Karpas-422 (cell line): ENCODE results near the gene SIPA1L3. TPM values are rescaled to one million over a fixed set of nuclear protein-coding genes. Genes with fewer than 3 reads are reported as not detected.

Source experiments
- DNase-seq: peaks from one replicate; pipeline ENCODE4 v3.0.0-alpha.2; 2015
- H2AFZ ChIP-seq: fragments of 200-600 bp; sonication (generic); 2 replicates; pipeline ENCODE4 v1.6.1; 2014; ENCODE audit warnings: antibody characterized with exemption, low read length, mixed read lengths
- H3K27ac ChIP-seq: fragments of 200-600 bp; sonication (generic); 2 replicates; pipeline ENCODE4 v1.5.1; 2014; ENCODE audit warnings: mild to moderate bottlenecking, low read length, moderate library complexity
- H3K27me3 ChIP-seq: fragments of 200-600 bp; sonication (generic); 2 replicates; pipeline ENCODE4 v1.6.1; 2014; ENCODE audit warnings: low read length, mixed read lengths
- H3K36me3 ChIP-seq: fragments of 200-600 bp; sonication (generic); 2 replicates; pipeline ENCODE4 v1.6.1; 2014; ENCODE audit warnings: low read length, mixed read lengths; ENCODE audit not compliant: insufficient read depth
- H3K4me1 ChIP-seq: fragments of 200-600 bp; sonication (generic); 2 replicates; pipeline ENCODE4 v1.6.1; 2014; ENCODE audit warnings: mild to moderate bottlenecking, low read length, mixed read lengths
- H3K4me2 ChIP-seq: fragments of 200-600 bp; sonication (generic); 2 replicates; pipeline ENCODE4 v1.6.1; 2014; ENCODE audit warnings: low read length, low read depth, mild to moderate bottlenecking; ENCODE audit not compliant: poor library complexity, severe bottlenecking
- H3K4me3 ChIP-seq: fragments of 200-600 bp; sonication (generic); 2 replicates; pipeline ENCODE4 v1.5.1; 2014; ENCODE audit warnings: mild to moderate bottlenecking, antibody characterized with exemption, low read length, mixed read lengths
- H3K79me2 ChIP-seq: fragments of 200-600 bp; sonication (generic); 2 replicates; pipeline ENCODE4 v1.6.1; 2014; ENCODE audit warnings: mild to moderate bottlenecking, low read length, mixed read lengths
- H3K9ac ChIP-seq: fragments of 200-600 bp; sonication (generic); 2 replicates; pipeline ENCODE4 v1.6.0; 2014; ENCODE audit warnings: low read length
- H3K9me2 ChIP-seq: fragments of 200-600 bp; sonication (generic), shearing (Covaris generic); replicated peaks from 2 replicates; pipeline ENCODE4 v1.6.0; 2014; ENCODE audit warnings: mild to moderate bottlenecking, low read length, moderate library complexity; ENCODE audit not compliant: insufficient read depth
- H3K9me3 ChIP-seq: fragments of 300-700, 200-600 bp; sonication (generic); 2 replicates; pipeline ENCODE4 v1.6.1; 2014; ENCODE audit warnings: low read length, mixed read lengths
- H4K20me1 ChIP-seq: fragments of 200-600 bp; sonication (generic); 2 replicates; pipeline ENCODE4 v1.6.1; 2014; ENCODE audit warnings: mild to moderate bottlenecking, antibody characterized with exemption, low read length, low read depth; ENCODE audit not compliant: insufficient read depth
- total RNA-seq: library from RNA; depleted of rRNA; stranded (reverse); fragments of >200 nt; shearing (Covaris generic); gene quantifications from 2 replicates; pipeline ENCODE4 v1.2.3, GENCODE V29; 2014; ENCODE audit warnings: low replicate concordance

The SIPA1L3 gene
- total RNA-seq, 1 experiment from 2014 or later: 88.1 TPM

GRCh38 chr19:38145623-38146022 lies 238.6 kb downstream of the SIPA1L3 start:
- no peak overlapping the region for H2AFZ ChIP-seq
- H3K27ac ChIP-seq: no peak overlapping the region
- H3K4me3 ChIP-seq: no peak overlapping the region
- no peak overlapping the region for H3K4me2 ChIP-seq
- H3K27me3 ChIP-seq: no peaks in the 10 kb centered on the region
- H3K9ac ChIP-seq: no peak overlapping the region
- no peaks in the 10 kb centered on the region for H3K9me3 ChIP-seq
- no peak for DNase-seq
- H4K20me1 ChIP-seq: no peaks in the 10 kb centered on the region
- peaks cover 9% of the 10 kb centered on the region; the same call in 1 of the 2 replicates for H3K79me2 ChIP-seq
- H3K9me2 ChIP-seq: no peaks in the 10 kb centered on the region
- peaks cover 29% of the 10 kb centered on the region for H3K36me3 ChIP-seq
- no peaks in the 10 kb centered on the region for H3K4me1 ChIP-seq

DNA sequence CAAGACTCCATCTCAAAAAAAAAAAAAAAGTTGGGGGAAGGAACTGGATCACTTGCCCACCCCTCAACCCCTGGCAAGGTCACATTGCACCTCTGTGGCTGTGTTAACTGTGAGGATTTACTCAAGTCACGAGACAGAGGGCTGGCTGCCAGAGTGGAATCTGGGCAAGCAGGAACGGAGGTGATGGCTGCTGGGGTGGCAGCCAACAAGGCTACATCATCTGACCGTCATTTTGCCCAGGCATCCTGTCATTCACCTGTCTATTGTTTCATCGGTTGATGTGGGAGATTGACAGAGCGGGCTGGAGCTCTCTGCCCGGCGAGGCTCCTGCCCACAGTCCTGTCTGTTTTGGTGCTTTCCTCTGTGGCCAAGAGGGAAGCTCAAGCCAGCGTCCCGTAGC lies 241.3 kb downstream of the SIPA1L3 start:
- Histone ChIP-seq H3K36me3 (peaks cover 33% of the 10 kb centered on the region), H3K9ac (no peak overlapping the region), H3K4me1 (no peaks in the 10 kb centered on the region)

DNA sequence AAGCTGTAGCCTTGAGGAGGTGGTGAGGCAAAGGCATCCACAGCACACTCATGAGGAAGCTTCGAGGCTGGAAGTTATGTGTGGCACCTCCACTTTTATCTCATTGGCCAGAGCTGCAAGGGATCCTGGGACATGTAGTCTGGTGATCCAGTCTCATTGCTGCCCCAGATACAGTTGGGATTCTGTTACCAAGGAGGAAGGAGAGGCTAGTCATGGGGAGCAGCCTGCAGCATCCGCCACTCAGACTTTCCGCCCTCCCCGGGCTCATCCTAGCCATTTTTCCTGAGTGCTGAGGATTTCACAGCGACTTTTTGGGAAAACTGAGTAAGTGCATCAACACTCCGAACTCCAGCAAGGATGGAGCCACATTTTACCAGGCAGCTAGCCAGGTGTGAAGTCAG lies 242.7 kb downstream of the SIPA1L3 start:
- no peaks in the 10 kb centered on the region for H4K20me1 ChIP-seq
- DNase-seq: no peak
- H3K9ac ChIP-seq: no peak overlapping the region
- H3K79me2 ChIP-seq: peaks cover 6% of the 10 kb centered on the region; the same call in 1 of the 2 replicates
- H3K9me3 ChIP-seq: no peaks in the 10 kb centered on the region
- H3K9me2 ChIP-seq: no peaks in the 10 kb centered on the region
- H3K4me2 ChIP-seq: no peak overlapping the region
- no peaks in the 10 kb centered on the region for H3K4me1 ChIP-seq
- H3K36me3 ChIP-seq: peaks cover 29% of the 10 kb centered on the region
- no peaks in the 10 kb centered on the region for H3K27me3 ChIP-seq
- no peak overlapping the region for H2AFZ ChIP-seq
- H3K27ac ChIP-seq: no peak overlapping the region
- H3K4me3 ChIP-seq: no peak overlapping the region

More for the DNA sequence above, 241.3 kb downstream of the SIPA1L3 start:
- Histone ChIP-seq H3K79me2 (peaks cover 6% of the 10 kb centered on the region; the same call in 1 of the 2 replicates), H3K9me2 (no peaks in the 10 kb centered on the region), H2AFZ (no peak overlapping the region), H3K4me3 (no peak overlapping the region), H3K27ac (no peak overlapping the region), H4K20me1 (no peaks in the 10 kb centered on the region), H3K27me3 (no peaks in the 10 kb centered on the region), H3K9me3 (no peaks in the 10 kb centered on the region), H3K4me2 (no peak overlapping the region)
- no peak for DNase-seq

- no peaks in the 10 kb centered on the region for H3K9me2 ChIP-seq
- no peak overlapping the region for H3K4me3 ChIP-seq
- H3K4me2 ChIP-seq: no peak overlapping the region
- H3K9me3 ChIP-seq: no peaks in the 10 kb centered on the region
- no peaks in the 10 kb centered on the region for H3K4me1 ChIP-seq
- H3K27me3 ChIP-seq: no peaks in the 10 kb centered on the region
- no peak overlapping the region for H3K27ac ChIP-seq
- no peaks in the 10 kb centered on the region for H4K20me1 ChIP-seq
- peaks cover 6% of the 10 kb centered on the region; the same call in 1 of the 2 replicates for H3K79me2 ChIP-seq
- peaks cover 33% of the 10 kb centered on the region for H3K36me3 ChIP-seq
- no peak overlapping the region for H3K9ac ChIP-seq
- no peak for DNase-seq
- H2AFZ ChIP-seq: no peak overlapping the region
These were observed 244.2 kb downstream of the SIPA1L3 start for GRCh38 chr19:38151242-38151641.

DNA sequence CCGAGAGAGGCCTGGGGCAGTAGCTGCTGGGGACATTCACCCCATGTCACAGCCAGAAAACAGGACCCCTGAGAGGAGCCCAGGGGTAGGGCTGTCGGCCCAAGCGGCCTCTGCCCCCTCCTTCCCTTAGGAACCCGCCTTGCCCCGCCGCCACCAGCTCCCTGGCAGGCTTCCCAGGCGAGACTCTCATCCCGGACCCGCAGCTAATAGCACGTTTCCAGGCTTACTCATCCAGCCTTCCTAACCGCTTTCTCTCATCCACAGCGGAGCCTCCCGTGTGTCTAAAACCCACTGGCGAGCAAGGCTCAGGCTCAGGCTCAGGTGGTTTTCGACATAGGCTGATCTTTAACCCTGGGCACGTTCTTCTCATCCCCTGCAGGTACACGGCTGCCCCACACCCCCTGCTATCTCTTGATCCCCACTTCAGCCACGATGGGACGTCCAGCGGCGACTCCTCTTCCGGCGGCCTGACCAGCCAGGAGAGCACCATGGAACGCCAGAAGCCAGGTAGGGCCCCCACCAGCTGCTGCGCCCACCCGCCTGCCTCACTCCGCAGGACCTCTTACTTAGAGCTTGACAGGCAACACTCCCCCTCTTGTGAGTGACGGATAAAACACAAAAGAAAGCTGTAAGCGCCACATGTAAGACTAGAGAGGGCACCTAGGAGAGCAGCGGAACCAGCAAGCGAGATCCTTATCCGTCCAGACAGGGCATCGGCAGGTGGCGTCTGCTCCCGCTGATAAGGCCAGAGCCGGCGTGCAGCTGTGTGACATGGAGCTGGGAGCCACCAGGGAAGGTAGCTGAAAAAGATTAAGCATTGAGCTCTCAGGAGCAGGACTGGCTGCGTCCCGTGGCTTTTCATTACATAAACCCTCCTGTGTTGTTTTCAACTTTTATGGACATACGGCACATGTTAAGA lies 245.7 kb downstream of the SIPA1L3 start:
- H3K9me2 ChIP-seq: no peaks in the 10 kb centered on the region

GRCh38 chr19:38155453-38155852 lies 248.4 kb downstream of the SIPA1L3 start:
- H3K4me1 ChIP-seq: no peaks in the 10 kb centered on the region
- no peaks in the 10 kb centered on the region for H3K27me3 ChIP-seq
- H3K9me2 ChIP-seq: no peaks in the 10 kb centered on the region

More for the DNA sequence above, 245.7 kb downstream of the SIPA1L3 start:
- H2AFZ ChIP-seq: no peak overlapping the region
- no peak for DNase-seq
- no peak overlapping the region for H3K9ac ChIP-seq
- H3K36me3 ChIP-seq: peaks cover 38% of the 10 kb centered on the region
- H3K4me3 ChIP-seq: no peak overlapping the region
- no peak overlapping the region for H3K27ac ChIP-seq
- no peaks in the 10 kb centered on the region for H3K79me2 ChIP-seq
- no peaks in the 10 kb centered on the region for H3K4me1 ChIP-seq
- no peaks in the 10 kb centered on the region for H4K20me1 ChIP-seq
- H3K27me3 ChIP-seq: no peaks in the 10 kb centered on the region
- no peak overlapping the region for H3K4me2 ChIP-seq
- no peaks in the 10 kb centered on the region for H3K9me3 ChIP-seq

GRCh38 chr19:38158730-38159129 lies 251.7 kb downstream of the SIPA1L3 start:
- Histone ChIP-seq H3K27me3 (no peaks in the 10 kb centered on the region), H3K36me3 (peaks cover 49% of the 10 kb centered on the region), H3K9me3 (no peaks in the 10 kb centered on the region), H2AFZ (no peak overlapping the region), H3K79me2 (no peaks in the 10 kb centered on the region), H3K9ac (no peak overlapping the region), H3K4me3 (no peak overlapping the region), H3K4me1 (no peaks in the 10 kb centered on the region), H3K27ac (no peak overlapping the region), H3K9me2 (no peaks in the 10 kb centered on the region), H4K20me1 (no peaks in the 10 kb centered on the region), H3K4me2 (no peak overlapping the region)
- DNase-seq: no peak

More at GRCh38 chr19:38155453-38155852, 248.4 kb downstream of the SIPA1L3 start:
- H4K20me1 ChIP-seq: no peaks in the 10 kb centered on the region
- H3K27ac ChIP-seq: no peak overlapping the region
- no peak overlapping the region for H3K9ac ChIP-seq
- no peak overlapping the region for H3K4me3 ChIP-seq
- H2AFZ ChIP-seq: no peak overlapping the region
- peak; percentile 47 for DNase-seq
- peaks cover 42% of the 10 kb centered on the region for H3K36me3 ChIP-seq
- no peaks in the 10 kb centered on the region for H3K9me3 ChIP-seq
- no peak overlapping the region for H3K4me2 ChIP-seq
- H3K79me2 ChIP-seq: no peaks in the 10 kb centered on the region

GRCh38 chr19:38162094-38162493 lies 255.1 kb downstream of the SIPA1L3 start:
- Histone ChIP-seq H3K36me3 (peaks cover 36% of the 10 kb centered on the region), H4K20me1 (no peaks in the 10 kb centered on the region), H3K4me3 (no peak overlapping the region), H3K79me2 (no peaks in the 10 kb centered on the region), H3K4me1 (peaks cover 5% of the 10 kb centered on the region), H3K9me2 (no peaks in the 10 kb centered on the region), H3K9me3 (no peaks in the 10 kb centered on the region), H3K27me3 (no peaks in the 10 kb centered on the region), H3K27ac (no peak overlapping the region), H3K9ac (no peak overlapping the region), H2AFZ (no peak overlapping the region), H3K4me2 (no peak overlapping the region)
- no peak for DNase-seq
